ENCODE results near the gene ACKR4.

GRCh38 chr3:132605374-132605792, 8.3 kb downstream of the ACKR4 start:
- no peak for TF ChIP-seq CTCF (IDR thresholded peaks at IDR 0.05; ENCODE audit: low read length)
- no peak for TF ChIP-seq EZH2 (IDR thresholded peaks at IDR 0.05; ENCODE audit: borderline replicate concordance, low read length)

Measured in OCI-LY1 (cell line).